B cell (primary cell): Measurements from ENCODE around the gene FAIM. TPM values are rescaled to one million over a fixed set of nuclear protein-coding genes. Genes with fewer than 3 reads are reported as not detected.

ENCODE experiments used
- ATAC-seq: fragments of 200-7000 bp; cut with Tn5 transposase; one replicate; pipeline ENCODE4 v1.10.0; 2021; ENCODE audit warnings: low read depth, mild to moderate bottlenecking, moderate number of reproducible peaks, moderate library complexity
- CTCF ChIA-PET: fragments of 350-600 bp; sonication (Branson Sonifier 250); formaldehyde crosslinking; loops from one replicate; lab custom pipeline; 2021; ENCODE audit warnings: antibody characterized with exemption, inconsistent platforms; lab: Charles Lee
- POLR2A ChIA-PET: fragments of 350-600 bp; sonication (Branson Sonifier 250); formaldehyde crosslinking; loops from one replicate; lab custom pipeline; 2021; ENCODE audit warnings: antibody characterized with exemption; lab: Charles Lee
- DNase-seq: peaks from one replicate; pipeline ENCODE4 v3.0.0; 2013
- H2AFZ ChIP-seq: 2 replicates; pipeline ENCODE4 v1.6.1; 2012; ENCODE audit warnings: mild to moderate bottlenecking, low read depth, low read length; ENCODE audit not compliant: insufficient read depth, poor library complexity, severe bottlenecking
- H3K27ac ChIP-seq, 2 donors: 1 replicate in 1 of 2; 2 replicates in 1 of 2; pipeline ENCODE4 v1.5.1; 2012 to 2013; ENCODE audit warnings: low read length in 2 of 2, mild to moderate bottlenecking in 2 of 2, moderate library complexity in 1 of 2
- H3K27me3 ChIP-seq, 4 experiments: fragments of 200-600 bp in 1 of 4; sonication (generic) in 1 of 4; replicated peaks in 1 of 4; 1 replicate in 2 of 4; 2 replicates in 2 of 4; pipeline versions ENCODE4 v1.6.1 to v1.7.0; 2013 to 2016; ENCODE audit warnings: low read length in 3 of 4, mild to moderate bottlenecking in 2 of 4, mixed read lengths in 1 of 4, moderate library complexity in 1 of 4; ENCODE audit not compliant: insufficient read depth in 4 of 4, control insufficient read depth in 3 of 4; ENCODE audit errors: control extremely low read depth in 1 of 4
- H3K36me3 ChIP-seq, 2 experiments: replicated peaks in 1 of 2; 1 replicate in 1 of 2; 2 replicates in 1 of 2; pipeline versions ENCODE4 v1.6.1 to v1.7.1; 2013; ENCODE audit warnings: low read length in 1 of 2; ENCODE audit not compliant: insufficient read depth in 2 of 2, control insufficient read depth in 1 of 2; ENCODE audit errors: control extremely low read depth in 1 of 2, extremely low read depth in 1 of 2
- H3K4me1 ChIP-seq, 2 donors: fragments of 200-600 bp in 1 of 2; sonication (generic) in 1 of 2; 1 replicate in 1 of 2; 2 replicates in 1 of 2; pipeline versions ENCODE4 v1.5.1 to v1.6.1; 2013 to 2017; ENCODE audit warnings: low read length in 2 of 2; ENCODE audit not compliant: control insufficient read depth in 2 of 2, insufficient read depth in 2 of 2
- H3K4me2 ChIP-seq: replicated peaks from 2 replicates; pipeline ENCODE3; 2012; ENCODE audit warnings: mild to moderate bottlenecking, low read depth, low read length; ENCODE audit not compliant: poor library complexity, severe bottlenecking
- H3K4me3 ChIP-seq, 5 experiments: fragments of 200-600 bp in 1 of 5; sonication (generic) in 1 of 5; 1 replicate in 3 of 5; 2 replicates in 2 of 5; pipeline versions ENCODE4 v1.5.1 to v1.7.0; 2011 to 2016; ENCODE audit warnings: low read length in 4 of 5, mild to moderate bottlenecking in 4 of 5, low read depth in 2 of 5, control low read depth in 1 of 5, moderate library complexity in 1 of 5; ENCODE audit not compliant: insufficient read depth in 1 of 5; ENCODE audit errors: control extremely low read depth in 1 of 5, extremely low read depth in 1 of 5
- H3K79me2 ChIP-seq: fragments of 200-600 bp; sonication (generic); one replicate; pipeline ENCODE4 v1.6.0; 2016; ENCODE audit warnings: low read length; ENCODE audit not compliant: control insufficient read depth, insufficient read depth
- H3K9ac ChIP-seq: fragments of 200-600 bp; sonication (generic); 2 replicates; pipeline ENCODE4 v1.6.1; 2017; ENCODE audit warnings: mild to moderate bottlenecking, low read length, moderate library complexity
- H3K9me3 ChIP-seq, 3 donors: one replicate each; pipeline versions ENCODE4 v1.6.1 to v1.7.1; 2013; ENCODE audit warnings: low read length in 2 of 3; ENCODE audit not compliant: control insufficient read depth in 2 of 3, insufficient read depth in 1 of 3; ENCODE audit errors: control extremely low read depth in 1 of 3
- H4K20me1 ChIP-seq: 2 replicates; pipeline ENCODE4 v1.6.0; 2012; ENCODE audit warnings: mild to moderate bottlenecking, low read length; ENCODE audit not compliant: insufficient read depth, control insufficient read depth, poor library complexity, severe bottlenecking
- H3K27ac Mint-ChIP-seq: one replicate; pipeline ENCODE4 v1.8.0; 2021; ENCODE audit warnings: mixed read lengths
- H3K27me3 Mint-ChIP-seq: one replicate; pipeline ENCODE4 v1.8.0; 2021; ENCODE audit warnings: mixed read lengths
- H3K4me1 Mint-ChIP-seq: one replicate; pipeline ENCODE4 v1.8.0; 2021; ENCODE audit warnings: mixed read lengths
- H3K4me3 Mint-ChIP-seq: one replicate; pipeline ENCODE4 v1.8.0; 2021; ENCODE audit warnings: mixed read lengths
- H3K9me3 Mint-ChIP-seq: one replicate; pipeline ENCODE4 v1.8.0; 2022; ENCODE audit warnings: mixed read lengths; ENCODE audit not compliant: insufficient read depth
- CTCF ChIP-seq: fragments of 200-600 bp; IDR thresholded peaks from one replicate; pipeline ENCODE4 v1.8.0; 2022; ENCODE audit warnings: antibody characterized with exemption, mild to moderate bottlenecking
- EZH2 ChIP-seq: IDR thresholded peaks from 2 replicates; pipeline ENCODE4 v1.6.1; 2012; ENCODE audit warnings: borderline replicate concordance, low read depth, mild to moderate bottlenecking, moderate library complexity, low read length; ENCODE audit not compliant: insufficient read depth, poor library complexity, severe bottlenecking
- WGBS: methylation state at CpG from one replicate; pipeline ENCODE4 v1.1.5; 2013; ENCODE audit warnings: missing lambda C conversion rate; ENCODE audit not compliant: insufficient coverage; 5-methylcytosine and 5-hydroxymethylcytosine counted together
- intact Hi-C: fragments of 100-400 bp; cut with micrococcal nuclease; formaldehyde crosslinking; loops from one replicate; pipeline ENCODE4 v1.10.0; 2022
- polyA plus RNA-seq: library from polyadenylated mRNA; depleted of rRNA; stranded (reverse); fragments of >200 nt; gene quantifications from 2 replicates; pipeline ENCODE4 v1.2.3, GENCODE V29; 2012
- total RNA-seq, 2 donors: library from RNA; stranded (reverse); fragments of 120-200 nt in 1 of 2; gene quantifications; 1 replicate in 1 of 2; 2 replicates in 1 of 2; pipeline versions ENCODE4 v1.2.3 to v1.2.4, GENCODE V29; 2013 to 2022

FAIM gene
- total and polyA plus RNA-seq, 2 donors (not counting 1 experiment from before 2014, with no cell fraction given): 2.3 to 16.3 TPM

DNA sequence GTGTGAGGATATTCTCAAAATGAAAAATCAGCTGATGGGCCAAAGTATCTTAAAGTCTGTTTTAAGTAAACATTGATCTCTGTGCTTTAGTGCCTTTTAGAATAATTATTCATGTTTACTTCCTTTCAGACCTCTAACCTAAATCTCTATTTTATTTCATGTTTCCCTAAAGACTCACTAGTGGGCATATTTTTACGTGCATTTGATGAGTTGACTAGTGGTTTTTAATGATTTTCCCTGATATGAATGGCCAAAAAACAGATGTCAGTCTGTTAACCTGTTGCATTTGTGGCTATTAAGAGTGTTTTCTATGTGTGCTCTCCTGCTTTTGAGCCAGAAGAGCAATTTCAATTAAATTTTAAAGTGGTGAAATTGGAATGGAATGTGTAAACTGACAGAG lies 6.9 kb downstream of the FAIM start:
- no peak overlapping the region for H3K9ac ChIP-seq
- H3K9me3 Mint-ChIP-seq: no peaks in the 10 kb centered on the region
- no peaks in the 10 kb centered on the region for H3K4me1 Mint-ChIP-seq
- 80% methylated on average over 1 of the region's 1 CpG for WGBS
- intact Hi-C loops: loop anchor here (10.0 kb wide), 1 partner anchor 69 kb away; no protein-coding TSS in a partner anchor
- no peaks in the 10 kb centered on the region for H3K9me3 ChIP-seq
- H3K4me2 ChIP-seq: no peak overlapping the region
- H3K4me3 Mint-ChIP-seq: no peak overlapping the region
- H3K79me2 ChIP-seq: peaks cover 45% of the 10 kb centered on the region
- H4K20me1 ChIP-seq: no peaks in the 10 kb centered on the region
- no peak overlapping the region for H2AFZ ChIP-seq
- H3K36me3 ChIP-seq: no peaks in the 10 kb centered on the region
- H3K27ac Mint-ChIP-seq: no peak overlapping the region
- ATAC-seq (no peak), DNase-seq (no peak)
- H3K4me1 ChIP-seq: no peaks in the 10 kb centered on the region
- no peaks in the 10 kb centered on the region for H3K27me3 ChIP-seq
- POLR2A ChIA-PET: no interaction called here
- H3K4me3 ChIP-seq: no peak overlapping the region
- no peak for TF ChIP-seq EZH2
- TF ChIP-seq CTCF: no peak
- no peaks in the 10 kb centered on the region for H3K27me3 Mint-ChIP-seq
- CTCF ChIA-PET: interaction anchor here (1.0 to 1.3 kb wide), 2 partner anchors 11 to 300 kb away, joined by 3 read pairs; no protein-coding TSS in a partner anchor
- H3K27ac ChIP-seq: no peak overlapping the region

DNA sequence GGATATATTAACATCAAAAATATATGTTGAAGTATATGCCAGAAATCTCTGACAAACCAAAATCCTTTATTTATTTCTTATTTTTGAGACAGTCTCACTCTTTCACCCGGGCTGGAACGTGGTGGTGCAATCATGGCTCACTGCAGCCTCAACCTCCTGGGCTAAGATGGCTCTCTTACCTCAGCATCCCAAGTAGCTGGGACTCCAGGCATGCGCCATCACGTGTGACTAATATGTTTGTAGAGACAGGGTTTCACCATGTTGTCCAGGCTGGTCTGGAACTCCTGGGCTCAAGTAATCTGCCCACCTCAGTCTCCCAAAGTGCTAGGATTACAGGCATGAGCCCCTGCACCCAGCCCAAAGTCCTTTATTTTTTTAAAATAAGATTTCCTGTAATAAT lies 11.9 kb downstream of the FAIM start:
- DNase-seq (no peak), ATAC-seq (no peak)
- WGBS: 100% methylated on average over 2 of the region's 4 CpGs
- POLR2A ChIA-PET: no interaction called here
- Histone ChIP-seq H3K27ac (no peak overlapping the region), H3K9me3 (no peaks in the 10 kb centered on the region), H3K79me2 (peaks cover 21% of the 10 kb centered on the region), H3K4me2 (no peak overlapping the region), H3K27me3 (no peaks in the 10 kb centered on the region), H3K4me3 (no peak overlapping the region), H4K20me1 (no peaks in the 10 kb centered on the region), H3K4me1 (no peaks in the 10 kb centered on the region), H2AFZ (no peak overlapping the region), H3K36me3 (no peaks in the 10 kb centered on the region), H3K9ac (no peak overlapping the region)
- CTCF ChIA-PET: interaction anchor here (1.8 kb wide), 1 partner anchor 295 kb away, joined by 4 read pairs; no protein-coding TSS in a partner anchor
- Mint-ChIP-seq H3K27me3 (no peaks in the 10 kb centered on the region), H3K9me3 (no peaks in the 10 kb centered on the region), H3K27ac (no peak overlapping the region), H3K4me1 (no peaks in the 10 kb centered on the region), H3K4me3 (no peak overlapping the region)
- TF ChIP-seq CTCF (no peak), EZH2 (no peak)
- intact Hi-C loops: no loop called here
